Measurements from ENCODE around the gene MALRD1. TPM values are rescaled to one million over a fixed set of nuclear protein-coding genes. Genes with fewer than 3 reads are reported as not detected.

Gene MALRD1
- total RNA-seq, 1 experiment from 2014 or later = 8.2 TPM

DNA sequence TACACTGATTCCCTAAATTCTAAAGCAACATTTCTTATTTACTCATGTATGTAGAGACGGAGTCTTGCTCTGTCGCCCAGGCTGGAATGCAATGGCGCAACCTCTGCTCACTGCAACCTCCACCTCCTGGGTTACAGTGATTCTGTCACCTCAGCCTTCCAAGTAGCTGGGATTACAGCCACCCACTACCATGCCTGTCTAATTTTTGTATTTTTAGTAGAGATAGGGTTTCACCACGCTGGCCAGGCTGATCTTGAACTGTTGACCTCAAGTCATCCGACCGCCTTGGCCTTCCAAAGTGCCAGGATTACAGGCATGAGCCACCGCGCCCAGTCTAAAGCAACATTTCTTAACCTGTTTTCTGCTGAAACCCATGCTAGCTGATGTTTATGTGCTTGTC is 540.0 kb downstream of the MALRD1 start:
- no peaks in the 10 kb centered on the region for H3K4me1 Mint-ChIP-seq (ENCODE audit: low read depth, unreplicated experiment)
- H3K27me3 Mint-ChIP-seq (ENCODE audit: insufficient read depth, unreplicated experiment) = no peaks in the 10 kb centered on the region
- no peaks in the 10 kb centered on the region for H3K4me1 ChIP-seq
- H3K9me3 Mint-ChIP-seq (ENCODE audit: unreplicated experiment) = peaks cover 8% of the 10 kb centered on the region
- no peak overlapping the region for H3K4me3 Mint-ChIP-seq (ENCODE audit: unreplicated experiment)
- intact Hi-C loops (cut with micrococcal nuclease; ENCODE audit: unreplicated experiment) = no loop called here
- H3K36me3 ChIP-seq (ENCODE audit: control insufficient read depth, insufficient read depth, low read length) = no peaks in the 10 kb centered on the region
- no peak overlapping the region for H3K27ac Mint-ChIP-seq (ENCODE audit: unreplicated experiment)
- BruUV-seq (replicated peaks) = no TSS peak
- peaks cover 4% of the 10 kb centered on the region; the same call in 1 of the 2 replicates for H3K9me3 ChIP-seq
- DNase-seq = no peak
- no peak overlapping the region for H3K4me3 ChIP-seq (ENCODE audit: low read depth, low read length)
- CTCF ChIA-PET = no interaction called here
- H3K27me3 ChIP-seq (replicated peaks; ENCODE audit: control insufficient read depth, insufficient read depth, low read length) = no peaks in the 10 kb centered on the region
- no peak for TF ChIP-seq CTCF (IDR thresholded peaks at IDR 0.05; ENCODE audit: insufficient read depth in 1 of 2, low read depth in 1 of 2, low read length in 1 of 2, severe bottlenecking in 1 of 2, unreplicated experiment in 1 of 2)
- H3K36me3 Mint-ChIP-seq (ENCODE audit: insufficient read depth, unreplicated experiment) = no peaks in the 10 kb centered on the region
- POLR2A ChIA-PET = no interaction called here

DNA sequence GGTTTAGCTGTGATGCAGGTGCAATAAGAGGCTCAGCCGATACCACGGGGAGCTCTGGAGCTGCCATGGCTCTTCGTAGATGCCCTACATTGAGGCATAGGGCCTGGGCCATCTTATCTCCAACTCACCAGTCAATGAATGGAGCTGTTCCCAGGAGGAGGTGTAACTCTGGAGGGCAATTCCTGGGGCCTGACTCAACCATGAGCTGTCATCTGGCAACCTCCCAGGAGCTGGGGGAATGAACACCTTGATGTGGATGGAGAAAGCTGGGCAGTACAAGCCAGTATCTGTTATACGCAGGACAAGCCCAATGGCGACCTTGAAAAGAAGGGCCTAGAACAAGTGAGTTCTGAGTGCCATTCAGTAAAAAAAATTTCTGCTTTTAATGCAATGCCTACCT is 543.7 kb downstream of the MALRD1 start:
- TF ChIP-seq CTCF (IDR thresholded peaks at IDR 0.05; ENCODE audit: insufficient read depth in 1 of 2, low read depth in 1 of 2, low read length in 1 of 2, severe bottlenecking in 1 of 2, unreplicated experiment in 1 of 2) = no peak
- no peak for DNase-seq
- peaks cover 3% of the 10 kb centered on the region; the same call in 1 of the 2 replicates for H3K9me3 ChIP-seq
- no TSS peak for BruUV-seq (replicated peaks)
- CTCF ChIA-PET = no interaction called here
- POLR2A ChIA-PET = no interaction called here
- no peak overlapping the region for H3K4me3 Mint-ChIP-seq (ENCODE audit: unreplicated experiment)
- no peak overlapping the region for H3K4me3 ChIP-seq (ENCODE audit: low read depth, low read length)
- H3K9me3 Mint-ChIP-seq (ENCODE audit: unreplicated experiment) = peaks cover 3% of the 10 kb centered on the region
- no peaks in the 10 kb centered on the region for H3K4me1 ChIP-seq
- intact Hi-C loops (cut with micrococcal nuclease; ENCODE audit: unreplicated experiment) = no loop called here
- no peak overlapping the region for H3K27ac Mint-ChIP-seq (ENCODE audit: unreplicated experiment)
- H3K36me3 ChIP-seq (ENCODE audit: control insufficient read depth, insufficient read depth, low read length) = no peaks in the 10 kb centered on the region
- no peaks in the 10 kb centered on the region for H3K27me3 Mint-ChIP-seq (ENCODE audit: insufficient read depth, unreplicated experiment)
- H3K27me3 ChIP-seq (replicated peaks; ENCODE audit: control insufficient read depth, insufficient read depth, low read length) = no peaks in the 10 kb centered on the region
- no peaks in the 10 kb centered on the region for H3K36me3 Mint-ChIP-seq (ENCODE audit: insufficient read depth, unreplicated experiment)
- no peaks in the 10 kb centered on the region for H3K4me1 Mint-ChIP-seq (ENCODE audit: low read depth, unreplicated experiment)

DNA sequence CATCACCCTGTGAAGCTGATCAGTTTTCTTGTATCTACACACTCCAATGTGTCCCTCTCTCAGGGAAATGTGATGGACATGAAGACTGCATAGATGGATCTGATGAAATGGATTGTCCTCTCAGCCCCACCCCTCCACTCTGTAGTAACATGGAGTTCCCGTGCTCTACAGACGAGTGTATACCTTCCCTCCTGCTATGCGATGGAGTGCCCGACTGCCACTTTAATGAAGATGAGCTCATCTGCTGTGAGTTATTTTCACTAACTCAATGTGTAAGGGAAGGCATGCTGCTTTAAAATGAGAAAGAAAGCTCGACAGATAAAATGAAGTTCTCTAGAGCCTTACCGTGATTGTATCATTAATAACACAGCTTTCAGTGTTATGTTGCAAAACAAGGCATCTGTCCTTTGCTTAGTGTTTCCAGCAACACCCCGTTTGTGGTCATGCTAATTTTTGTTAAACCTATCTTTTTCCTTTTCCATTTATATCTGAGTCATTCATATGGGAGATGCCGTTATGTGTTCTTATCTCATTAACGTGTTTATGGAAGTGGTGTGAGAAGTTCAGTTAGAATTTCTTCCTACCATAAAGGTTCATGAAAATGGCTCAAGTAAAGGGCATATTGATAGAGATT is 546.7 kb downstream of the MALRD1 start:
- H3K36me3 Mint-ChIP-seq (ENCODE audit: insufficient read depth, unreplicated experiment) = no peaks in the 10 kb centered on the region
- Histone ChIP-seq H3K4me3 (ENCODE audit: low read depth, low read length) (no peak overlapping the region), H3K27me3 (replicated peaks; ENCODE audit: control insufficient read depth, insufficient read depth, low read length) (no peaks in the 10 kb centered on the region), H3K36me3 (ENCODE audit: control insufficient read depth, insufficient read depth, low read length) (no peaks in the 10 kb centered on the region), H3K4me1 (no peaks in the 10 kb centered on the region), H3K9me3 (no peaks in the 10 kb centered on the region)
- no peaks in the 10 kb centered on the region for H3K4me1 Mint-ChIP-seq (ENCODE audit: low read depth, unreplicated experiment)
- BruUV-seq (replicated peaks) = no TSS peak
- no peak for DNase-seq
- peaks cover 5% of the 10 kb centered on the region for H3K27me3 Mint-ChIP-seq (ENCODE audit: insufficient read depth, unreplicated experiment)
- no peak overlapping the region for H3K27ac Mint-ChIP-seq (ENCODE audit: unreplicated experiment)
- CTCF ChIA-PET = no interaction called here
- no peak for TF ChIP-seq CTCF (IDR thresholded peaks at IDR 0.05; ENCODE audit: insufficient read depth in 1 of 2, low read depth in 1 of 2, low read length in 1 of 2, severe bottlenecking in 1 of 2, unreplicated experiment in 1 of 2)
- intact Hi-C loops (cut with micrococcal nuclease; ENCODE audit: unreplicated experiment) = no loop called here
- H3K9me3 Mint-ChIP-seq (ENCODE audit: unreplicated experiment) = no peaks in the 10 kb centered on the region
- H3K4me3 Mint-ChIP-seq (ENCODE audit: unreplicated experiment) = no peak overlapping the region
- POLR2A ChIA-PET = no interaction called here
